DOHH2 (cell line): ENCODE measurements around the gene NFATC3.

Source experiments
- H3F3A ChIP-seq: fragments of 200-600 bp; sonication (generic), shearing (Covaris generic); 2 replicates; pipeline ENCODE4 v1.6.0; 2016; ENCODE audit warnings: antibody characterized with exemption, mild to moderate bottlenecking; ENCODE audit not compliant: control insufficient read depth, insufficient read depth
- H3K27ac ChIP-seq: fragments of 200-600 bp; sonication (generic); 2 replicates; pipeline ENCODE4 v1.5.1; 2014; ENCODE audit warnings: low read depth, mild to moderate bottlenecking, low read length, moderate library complexity
- H3K27me3 ChIP-seq: fragments of 200-600 bp; sonication (generic); 2 replicates; pipeline ENCODE4 v1.6.1; 2014; ENCODE audit warnings: mild to moderate bottlenecking, low read length, mixed read lengths; ENCODE audit not compliant: control insufficient read depth
- H3K36me3 ChIP-seq: fragments of 200-600 bp; sonication (generic); 2 replicates; pipeline ENCODE4 v1.6.1; 2014; ENCODE audit warnings: mild to moderate bottlenecking, low read length, moderate library complexity, mixed read lengths; ENCODE audit not compliant: control insufficient read depth
- H3K4me1 ChIP-seq: fragments of 200-600 bp; sonication (generic); 2 replicates; pipeline ENCODE4 v1.6.1; 2014; ENCODE audit warnings: mild to moderate bottlenecking, low read length, mixed read lengths; ENCODE audit not compliant: control insufficient read depth
- H3K4me2 ChIP-seq: fragments of 200-600 bp; sonication (generic); 2 replicates; pipeline ENCODE4 v1.6.0; 2014; ENCODE audit warnings: mild to moderate bottlenecking, low read length, moderate library complexity
- H3K4me3 ChIP-seq: fragments of 200-600 bp; sonication (generic); 2 replicates; pipeline ENCODE4 v1.5.1; 2014; ENCODE audit warnings: mild to moderate bottlenecking, low read length, mixed read lengths
- H3K79me2 ChIP-seq: fragments of 200-600 bp; sonication (generic); 2 replicates; pipeline ENCODE4 v1.6.1; 2014; ENCODE audit warnings: mild to moderate bottlenecking, low read length, mixed read lengths; ENCODE audit not compliant: control insufficient read depth
- H3K9me2 ChIP-seq: fragments of 200-600 bp; sonication (generic); replicated peaks from 2 replicates; pipeline ENCODE4 v1.6.1; 2014; ENCODE audit warnings: mild to moderate bottlenecking, low read length, mixed read lengths; ENCODE audit not compliant: control insufficient read depth
- H3K9me3 ChIP-seq: fragments of 200-600 bp; sonication (generic); 2 replicates; pipeline ENCODE4 v1.6.1; 2014; ENCODE audit warnings: antibody characterized with exemption, low read length, mixed read lengths; ENCODE audit not compliant: control insufficient read depth, insufficient read depth
- H4K20me1 ChIP-seq: fragments of 200-600 bp; sonication (generic); 2 replicates; pipeline ENCODE4 v1.6.0; 2014; ENCODE audit warnings: low read depth, mild to moderate bottlenecking, antibody characterized with exemption, low read length, moderate library complexity; ENCODE audit not compliant: control insufficient read depth, insufficient read depth
- EZH2phosphoT487 ChIP-seq: fragments of 200-600 bp; sonication (generic); IDR thresholded peaks from 2 replicates; pipeline ENCODE4 v1.6.1; 2017; ENCODE audit warnings: borderline replicate concordance, mild to moderate bottlenecking, antibody characterized with exemption, low read length, moderate library complexity, mixed read lengths
- TF ChIP-seq, protein P1 (sequence below): fragments of 200-600 bp; sonication (generic); IDR thresholded peaks from one replicate; pipeline ENCODE4 v1.5.1; 2014; ENCODE audit warnings: antibody characterized with exemption, mild to moderate bottlenecking, low read depth, low read length; ENCODE audit not compliant: poor library complexity, severe bottlenecking

Gene NFATC3

DNA sequence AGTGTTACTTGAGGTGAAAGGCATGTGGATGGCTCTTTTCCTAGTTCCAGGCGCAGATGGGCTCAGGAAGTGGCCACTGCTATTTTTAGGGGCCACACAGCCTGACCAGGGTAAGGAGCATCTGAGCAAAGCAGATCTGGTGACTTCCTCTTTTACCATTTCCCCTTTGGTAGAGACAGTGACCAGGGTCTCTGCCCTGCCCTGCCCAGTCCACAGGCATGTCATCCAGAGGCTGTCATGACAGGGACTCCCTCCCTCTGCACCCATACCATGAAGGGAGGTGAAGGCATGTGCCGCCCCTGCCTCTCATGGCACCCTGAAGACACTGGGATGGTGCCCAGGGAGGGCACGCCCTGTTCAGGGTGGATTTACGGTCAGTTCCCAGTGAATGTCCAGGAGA lies 162.2 kb downstream of the NFATC3 start:
- H3K4me2 ChIP-seq, result no peak overlapping the region
- H3K4me1 ChIP-seq, result peaks cover 35% of the 10 kb centered on the region

DNA sequence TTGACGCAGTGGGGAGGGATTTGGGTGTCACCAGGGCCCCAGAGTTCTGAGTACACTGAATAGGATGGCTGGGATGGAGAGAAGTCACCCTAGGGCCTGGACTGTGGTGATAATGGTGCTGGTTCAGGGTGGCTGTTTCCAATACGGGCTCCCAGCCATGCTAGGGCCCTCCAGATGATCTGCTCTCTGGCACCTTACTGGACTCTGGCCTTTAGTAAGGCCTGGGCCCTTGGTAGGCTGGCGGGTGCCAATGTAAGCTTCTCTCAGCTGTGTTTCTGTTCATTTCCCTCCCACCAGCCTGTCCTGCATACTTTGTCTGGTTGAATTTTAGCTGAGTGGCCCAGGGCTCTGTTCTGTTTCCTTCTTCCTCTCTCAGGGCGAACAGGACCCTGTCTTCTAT lies 162.8 kb downstream of the NFATC3 start:
- H3K9me2 ChIP-seq, result no peaks in the 10 kb centered on the region
- H3K4me2 ChIP-seq, result no peak overlapping the region
- H3K4me3 ChIP-seq, result no peak overlapping the region

More for the DNA sequence above, 162.2 kb downstream of the NFATC3 start:
- H3K9me2 ChIP-seq, result no peaks in the 10 kb centered on the region
- no peaks in the 10 kb centered on the region for H3K9me3 ChIP-seq
- peaks cover 3% of the 10 kb centered on the region; the same call in 1 of the 2 replicates for H3K79me2 ChIP-seq
- peaks cover 7% of the 10 kb centered on the region for H3K36me3 ChIP-seq
- H3F3A ChIP-seq, result no peaks in the 10 kb centered on the region
- TF ChIP-seq, protein P1, sequence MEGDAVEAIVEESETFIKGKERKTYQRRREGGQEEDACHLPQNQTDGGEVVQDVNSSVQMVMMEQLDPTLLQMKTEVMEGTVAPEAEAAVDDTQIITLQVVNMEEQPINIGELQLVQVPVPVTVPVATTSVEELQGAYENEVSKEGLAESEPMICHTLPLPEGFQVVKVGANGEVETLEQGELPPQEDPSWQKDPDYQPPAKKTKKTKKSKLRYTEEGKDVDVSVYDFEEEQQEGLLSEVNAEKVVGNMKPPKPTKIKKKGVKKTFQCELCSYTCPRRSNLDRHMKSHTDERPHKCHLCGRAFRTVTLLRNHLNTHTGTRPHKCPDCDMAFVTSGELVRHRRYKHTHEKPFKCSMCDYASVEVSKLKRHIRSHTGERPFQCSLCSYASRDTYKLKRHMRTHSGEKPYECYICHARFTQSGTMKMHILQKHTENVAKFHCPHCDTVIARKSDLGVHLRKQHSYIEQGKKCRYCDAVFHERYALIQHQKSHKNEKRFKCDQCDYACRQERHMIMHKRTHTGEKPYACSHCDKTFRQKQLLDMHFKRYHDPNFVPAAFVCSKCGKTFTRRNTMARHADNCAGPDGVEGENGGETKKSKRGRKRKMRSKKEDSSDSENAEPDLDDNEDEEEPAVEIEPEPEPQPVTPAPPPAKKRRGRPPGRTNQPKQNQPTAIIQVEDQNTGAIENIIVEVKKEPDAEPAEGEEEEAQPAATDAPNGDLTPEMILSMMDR, result no peak
- TF ChIP-seq EZH2phosphoT487, result no peak
- H3K4me3 ChIP-seq, result no peak overlapping the region
- no peaks in the 10 kb centered on the region for H4K20me1 ChIP-seq
- no peak overlapping the region for H3K27ac ChIP-seq
- H3K27me3 ChIP-seq, result no peaks in the 10 kb centered on the region

DNA sequence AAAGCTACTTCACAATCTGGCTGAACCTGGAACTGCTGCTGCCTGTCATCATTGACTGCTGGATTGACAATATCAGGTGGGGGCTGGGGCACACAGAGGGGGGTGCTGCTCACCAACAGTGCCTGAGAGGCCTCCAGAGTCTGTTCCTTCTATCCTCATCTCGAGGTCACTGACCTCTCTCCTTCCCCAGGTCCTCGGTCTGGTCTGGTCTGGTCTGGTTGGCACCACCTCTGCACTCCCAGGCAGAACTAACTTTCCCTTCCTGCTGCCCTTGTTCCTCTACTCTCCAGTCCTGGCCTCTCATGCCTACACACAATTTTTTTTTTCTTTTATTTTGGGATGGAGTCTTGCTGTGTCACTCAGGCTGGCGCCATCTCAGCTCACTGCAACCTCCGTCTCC lies 164.2 kb downstream of the NFATC3 start:
- Histone ChIP-seq H3K27ac (no peak overlapping the region), H3K27me3 (no peaks in the 10 kb centered on the region), H3F3A (no peaks in the 10 kb centered on the region), H3K4me1 (peaks cover 32% of the 10 kb centered on the region), H4K20me1 (no peaks in the 10 kb centered on the region), H3K4me3 (no peak overlapping the region), H3K9me3 (no peaks in the 10 kb centered on the region), H3K4me2 (no peak overlapping the region), H3K36me3 (peaks cover 7% of the 10 kb centered on the region), H3K9me2 (no peaks in the 10 kb centered on the region), H3K79me2 (peaks cover 3% of the 10 kb centered on the region; the same call in 1 of the 2 replicates)
- TF ChIP-seq, protein P1, result no peak
- TF ChIP-seq EZH2phosphoT487, result no peak

More for the DNA sequence above, 162.8 kb downstream of the NFATC3 start:
- Histone ChIP-seq H3K27me3 (no peaks in the 10 kb centered on the region), H3K27ac (no peak overlapping the region), H3K36me3 (peaks cover 7% of the 10 kb centered on the region), H3K4me1 (peaks cover 35% of the 10 kb centered on the region), H3K9me3 (no peaks in the 10 kb centered on the region), H4K20me1 (no peaks in the 10 kb centered on the region), H3K79me2 (peaks cover 3% of the 10 kb centered on the region; the same call in 1 of the 2 replicates), H3F3A (no peaks in the 10 kb centered on the region)
- no peak for TF ChIP-seq EZH2phosphoT487
- TF ChIP-seq, protein P1, result no peak
